Measurements from ENCODE around the gene CDH13.

Gene CDH13

GRCh38 chr16:83118365-83118764 lies 491.6 kb downstream of the CDH13 start:
- no peak for DNase-seq (ENCODE audit: low read depth)

GRCh38 chr16:83125999-83126568 lies 499.3 kb downstream of the CDH13 start:
- no peak for DNase-seq (ENCODE audit: low read depth)

- no peak for DNase-seq (ENCODE audit: low read depth)
Observed at GRCh38 chr16:83128041-83128440, 501.3 kb downstream of the CDH13 start.

GRCh38 chr16:83130039-83130438 lies 503.3 kb downstream of the CDH13 start:
- DNase-seq (ENCODE audit: low read depth), result no peak

- DNase-seq (ENCODE audit: low read depth), result no peak
Observed at GRCh38 chr16:83134638-83135037, 507.9 kb downstream of the CDH13 start.

GRCh38 chr16:83136419-83136818 lies 509.6 kb downstream of the CDH13 start:
- no peak for DNase-seq (ENCODE audit: low read depth)

GRCh38 chr16:83136924-83137323 lies 510.2 kb downstream of the CDH13 start:
- DNase-seq (ENCODE audit: low read depth), result no peak

- no peak for DNase-seq (ENCODE audit: low read depth)
Observed at GRCh38 chr16:83137326-83137781, 510.6 kb downstream of the CDH13 start.

- DNase-seq (ENCODE audit: low read depth), result no peak
Observed at GRCh38 chr16:83137894-83138293, 511.1 kb downstream of the CDH13 start.

- no peak for DNase-seq (ENCODE audit: low read depth)
Observed at GRCh38 chr16:83138512-83138911, 511.7 kb downstream of the CDH13 start.

GRCh38 chr16:83138976-83139690 lies 512.4 kb downstream of the CDH13 start:
- DNase-seq (ENCODE audit: low read depth), result no peak

GRCh38 chr16:83143788-83144187 lies 517.0 kb downstream of the CDH13 start:
- DNase-seq (ENCODE audit: low read depth), result no peak

- no peak for DNase-seq (ENCODE audit: low read depth)
Observed at GRCh38 chr16:83145297-83145696, 518.5 kb downstream of the CDH13 start.

- no peak for DNase-seq (ENCODE audit: low read depth)
Observed at GRCh38 chr16:83147244-83147643, 520.5 kb downstream of the CDH13 start.

GRCh38 chr16:83158320-83158957 lies 531.7 kb downstream of the CDH13 start:
- DNase-seq (ENCODE audit: low read depth), result no peak

GRCh38 chr16:83159049-83159448 lies 532.3 kb downstream of the CDH13 start:
- DNase-seq (ENCODE audit: low read depth), result no peak

GRCh38 chr16:83160287-83161020 lies 533.7 kb downstream of the CDH13 start:
- no peak for DNase-seq (ENCODE audit: low read depth)

GRCh38 chr16:83162791-83163190 lies 536.0 kb downstream of the CDH13 start:
- DNase-seq (ENCODE audit: low read depth), result no peak

GRCh38 chr16:83164816-83165215 lies 538.0 kb downstream of the CDH13 start:
- no peak for DNase-seq (ENCODE audit: low read depth)

- no peak for DNase-seq (ENCODE audit: low read depth)
Observed at GRCh38 chr16:83171396-83171795, 544.6 kb downstream of the CDH13 start.

GRCh38 chr16:83174671-83175070 lies 547.9 kb downstream of the CDH13 start:
- DNase-seq (ENCODE audit: low read depth), result no peak

GRCh38 chr16:83176802-83177201 lies 550.0 kb downstream of the CDH13 start:
- DNase-seq (ENCODE audit: low read depth), result no peak

GRCh38 chr16:83185902-83186301 lies 559.1 kb downstream of the CDH13 start:
- no peak for DNase-seq (ENCODE audit: low read depth)
